Lung (tissue), 12 donors: ENCODE data around the gene ERI3. TPM values are rescaled to one million over a fixed set of nuclear protein-coding genes. Genes with fewer than 3 reads are reported as not detected.

Experiments used
- ATAC-seq: fragments of 200-7000 bp; cut with Tn5 transposase; one replicate; pipeline ENCODE4 v1.9.1; 2020; ENCODE audit warnings: moderate number of reproducible peaks; ENCODE audit not compliant: insufficient read depth, low FRiP score
- DNase-seq, 3 donors: peaks; one replicate each; pipeline ENCODE4 v3.0.0-alpha.2; 2013 to 2017
- H3K27ac ChIP-seq, 2 donors: one replicate each; pipeline ENCODE4 v1.5.1; 2013; ENCODE audit warnings: mild to moderate bottlenecking in 2 of 2, moderate library complexity in 2 of 2, control low read depth in 1 of 2, inconsistent platforms in 1 of 2, low read depth in 1 of 2, low read length in 1 of 2
- H3K27me3 ChIP-seq, 3 donors: one replicate each; pipeline ENCODE4 v1.5.1; 2013; ENCODE audit warnings: low read length in 2 of 3; ENCODE audit not compliant: control insufficient read depth in 3 of 3, insufficient read depth in 3 of 3
- H3K36me3 ChIP-seq, 4 donors: one replicate each; pipeline ENCODE4 v1.5.1; 2013; ENCODE audit warnings: low read length in 4 of 4, mild to moderate bottlenecking in 1 of 4, moderate library complexity in 1 of 4; ENCODE audit not compliant: control insufficient read depth in 4 of 4, insufficient read depth in 4 of 4
- H3K4me1 ChIP-seq, 5 donors: one replicate each; pipeline ENCODE4 v1.5.1; 2013; ENCODE audit warnings: low read length in 5 of 5, mild to moderate bottlenecking in 2 of 5, moderate library complexity in 1 of 5; ENCODE audit not compliant: control insufficient read depth in 5 of 5, insufficient read depth in 5 of 5
- H3K4me3 ChIP-seq: one replicate; pipeline ENCODE4 v1.5.1; 2013; ENCODE audit warnings: mild to moderate bottlenecking, control low read depth, moderate library complexity
- H3K9ac ChIP-seq, 2 donors: one replicate each; pipeline ENCODE4 v1.5.1; 2013; ENCODE audit warnings: low read length in 2 of 2, control low read depth in 1 of 2; ENCODE audit not compliant: insufficient read depth in 1 of 2
- H3K9me3 ChIP-seq, 4 donors: one replicate each; pipeline ENCODE4 v1.5.1; 2013; ENCODE audit warnings: low read length in 3 of 4, mild to moderate bottlenecking in 1 of 4, moderate library complexity in 1 of 4; ENCODE audit not compliant: control insufficient read depth in 4 of 4, insufficient read depth in 3 of 4
- WGBS, 2 donors: extraction: QIAGEN DNeasy Blood & Tissue Kit; methylation state at CpG; one replicate each; pipeline ENCODE4 v1.1.7; 2013; 5-methylcytosine and 5-hydroxymethylcytosine counted together
- polyA plus RNA-seq, 2 donors: library from polyadenylated mRNA; stranded (reverse); fragments of 200-250 nt; gene quantifications; one replicate each; pipeline ENCODE4 v1.2.1, GENCODE V29; 2013
- total RNA-seq, 2 donors: library from RNA; depleted of rRNA in 1 of 2; stranded (reverse); fragments of >200 nt in 1 of 2; gene quantifications; one replicate each; pipeline ENCODE4 v1.2.1, GENCODE V29; 2014 to 2021
- TF ChIP-seq, protein P1 (sequence below): IDR thresholded peaks from 2 replicates; pipeline ENCODE4 v1.5.1; 2012; ENCODE audit warnings: mild to moderate bottlenecking; ENCODE audit errors: control extremely low read depth, extremely low read depth
- donor health status: control.
- donor health status: control.
- donor health status: Bipolar disorder and iron deficiency.
- donor health status: healthy.
- donor health status: DM: yes; HTN: yes; CAD: no.

Gene ERI3
- total and polyA plus RNA-seq, 4 donors: 26.6 to 56.2 (median 40.8) TPM

DNA sequence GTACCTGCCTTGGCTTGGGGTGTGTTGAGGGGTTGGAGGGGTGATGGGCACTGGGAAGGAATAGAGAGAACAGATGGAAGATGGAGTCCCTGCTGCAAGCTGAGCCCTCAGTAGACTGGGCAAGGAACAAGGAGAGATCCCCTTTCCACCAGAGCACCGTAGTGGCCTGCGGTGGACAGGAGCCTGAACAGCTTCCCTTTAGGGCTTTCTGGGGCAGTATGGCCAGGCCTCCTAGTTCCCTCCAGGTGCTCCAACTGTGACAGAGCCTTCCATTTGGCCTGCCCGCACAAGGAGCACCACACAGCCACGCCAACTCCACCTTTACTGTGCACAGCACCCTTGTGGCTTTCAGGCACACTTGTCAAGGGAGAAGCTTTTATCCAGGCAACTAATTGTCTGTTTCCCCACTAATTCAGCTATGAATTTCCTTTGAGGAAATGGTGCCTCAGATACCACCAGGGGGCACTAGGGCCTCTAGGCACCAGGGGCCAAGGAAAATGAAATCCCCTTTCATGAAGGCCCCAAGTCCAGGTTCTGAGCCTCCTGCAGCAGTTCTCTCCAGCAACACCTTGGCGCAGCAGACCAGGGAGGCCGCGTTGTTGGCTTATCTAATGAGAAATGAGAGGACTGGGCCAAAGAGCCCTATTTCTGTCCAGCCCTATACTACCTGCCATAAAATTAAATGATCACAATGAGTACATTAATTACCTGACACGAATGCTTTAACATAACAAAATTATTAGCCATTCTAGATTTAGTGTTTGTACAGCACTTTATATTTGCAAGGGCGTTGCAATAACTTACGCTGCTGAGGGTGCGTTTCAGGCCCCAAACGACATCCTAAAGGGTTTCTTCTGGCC is 23.1 kb upstream of the ERI3 start:
- Histone ChIP-seq H3K36me3 (no peaks in the 10 kb centered on the region), H3K27ac (no peak overlapping the region), H3K27me3 (peaks cover 0 to 7% (median 0%) of the 10 kb centered on the region in 3 donors), H3K9ac (no peak overlapping the region), H3K9me3 (no peaks in the 10 kb centered on the region), H3K4me1 (no peaks in the 10 kb centered on the region), H3K4me3 (no peak overlapping the region)
- ATAC-seq: no peak
- DNase-seq: peak; percentile 56 to 74 (median 59)
- WGBS, 2 donors: 54 to 63% methylated on average over 12 of the region's 12 CpGs
- TF ChIP-seq, protein P1, sequence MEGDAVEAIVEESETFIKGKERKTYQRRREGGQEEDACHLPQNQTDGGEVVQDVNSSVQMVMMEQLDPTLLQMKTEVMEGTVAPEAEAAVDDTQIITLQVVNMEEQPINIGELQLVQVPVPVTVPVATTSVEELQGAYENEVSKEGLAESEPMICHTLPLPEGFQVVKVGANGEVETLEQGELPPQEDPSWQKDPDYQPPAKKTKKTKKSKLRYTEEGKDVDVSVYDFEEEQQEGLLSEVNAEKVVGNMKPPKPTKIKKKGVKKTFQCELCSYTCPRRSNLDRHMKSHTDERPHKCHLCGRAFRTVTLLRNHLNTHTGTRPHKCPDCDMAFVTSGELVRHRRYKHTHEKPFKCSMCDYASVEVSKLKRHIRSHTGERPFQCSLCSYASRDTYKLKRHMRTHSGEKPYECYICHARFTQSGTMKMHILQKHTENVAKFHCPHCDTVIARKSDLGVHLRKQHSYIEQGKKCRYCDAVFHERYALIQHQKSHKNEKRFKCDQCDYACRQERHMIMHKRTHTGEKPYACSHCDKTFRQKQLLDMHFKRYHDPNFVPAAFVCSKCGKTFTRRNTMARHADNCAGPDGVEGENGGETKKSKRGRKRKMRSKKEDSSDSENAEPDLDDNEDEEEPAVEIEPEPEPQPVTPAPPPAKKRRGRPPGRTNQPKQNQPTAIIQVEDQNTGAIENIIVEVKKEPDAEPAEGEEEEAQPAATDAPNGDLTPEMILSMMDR: peak; percentile 71

DNA sequence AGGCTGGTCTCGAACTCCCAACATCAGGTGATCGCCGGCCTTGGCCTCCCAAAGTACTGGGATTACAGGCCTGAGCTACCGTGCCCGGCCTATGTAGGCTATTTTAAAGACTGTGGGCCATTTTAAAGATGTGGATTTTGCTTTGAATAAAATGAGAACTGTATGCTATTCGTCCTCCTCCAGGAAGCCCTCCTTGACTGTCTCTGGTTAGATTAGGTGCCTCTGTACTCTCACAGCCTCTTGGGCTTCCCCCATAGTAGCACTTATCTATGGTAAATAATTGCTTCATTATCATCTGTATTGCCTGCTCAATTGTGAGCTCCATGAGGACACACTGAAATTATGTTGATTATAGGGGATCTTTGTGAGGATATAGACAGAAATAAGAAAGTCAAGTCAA is 20.5 kb upstream of the ERI3 start:
- H3K9ac ChIP-seq: no peak overlapping the region
- TF ChIP-seq, protein P1: no peak
- no peak for DNase-seq
- no peaks in the 10 kb centered on the region for H3K27me3 ChIP-seq
- no peaks in the 10 kb centered on the region for H3K36me3 ChIP-seq
- H3K9me3 ChIP-seq: no peaks in the 10 kb centered on the region
- WGBS, 2 donors: 94 to 95% methylated on average over 6 of the region's 6 CpGs
- no peak overlapping the region for H3K4me3 ChIP-seq
- no peaks in the 10 kb centered on the region for H3K4me1 ChIP-seq
- no peak for ATAC-seq
- no peak overlapping the region for H3K27ac ChIP-seq

DNA sequence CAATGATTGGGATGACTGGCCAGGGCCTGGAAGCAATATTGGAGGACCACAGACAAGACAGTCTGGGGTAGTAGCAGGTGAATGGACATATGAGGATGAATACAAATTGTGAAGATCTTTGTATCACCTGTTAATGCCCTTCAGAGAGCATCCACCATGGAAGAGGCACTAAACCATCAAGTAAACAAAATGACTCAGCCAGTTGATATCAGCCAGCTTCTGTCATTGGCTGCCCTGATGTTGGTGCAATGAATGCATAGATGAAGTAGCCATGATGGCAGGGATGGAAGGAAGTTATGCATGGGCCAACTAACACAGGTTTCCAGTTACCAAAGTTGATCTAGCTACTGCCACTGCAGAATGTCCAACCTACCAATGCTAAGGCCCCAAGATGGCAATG is 16.1 kb upstream of the ERI3 start:
- Histone ChIP-seq H3K4me3 (no peak overlapping the region), H3K9me3 (no peaks in the 10 kb centered on the region), H3K27me3 (no peaks in the 10 kb centered on the region), H3K36me3 (no peaks in the 10 kb centered on the region), H3K27ac (no peak overlapping the region), H3K9ac (no peak overlapping the region), H3K4me1 (no peaks in the 10 kb centered on the region)
- TF ChIP-seq, protein P1: no peak
- ATAC-seq (no peak), DNase-seq (no peak)
